ENCODE results near the gene KIAA0753. TPM values are rescaled to one million over a fixed set of nuclear protein-coding genes. Genes with fewer than 3 reads are reported as not detected.
A peak's percentile ranks its signal among the peaks of the same experiment; 100 is the strongest.

The KIAA0753 gene
- total RNA-seq = 5.1 TPM
- long read RNA-seq = 0 reads

GRCh38 chr17:6640536-6641246 is at the start of gene KIAA0753, which contains the start of gene TXNDC17:
Gene KIAA0753, minus strand, starts transcription at chr17:6640711. Its CDS starts 5,608 bp downstream, at chr17:6635103.
Gene TXNDC17, plus strand, starts transcription at chr17:6641060. Its CDS starts 23 bp downstream, at chr17:6641083.
- peak; percentile 98 for ATAC-seq
- intact Hi-C loops (cut with DNase I) = loop anchor here (1.0 kb wide), 1 partner anchor 11 kb away; the partner anchor contains the start of genes C17orf100 and MED31
- DNase-seq (ENCODE audit: missing footprints) = peak; percentile 96

GRCh38 chr17:6688944-6689343 is 48.4 kb upstream of the KIAA0753 start:
- no peak for ATAC-seq
- DNase-seq (ENCODE audit: missing footprints) = no peak
- intact Hi-C loops (cut with DNase I) = no loop called here

GRCh38 chr17:6686026-6686425 is 45.5 kb upstream of the KIAA0753 start:
- intact Hi-C loops (cut with DNase I) = no loop called here
- ATAC-seq (no peak), DNase-seq (ENCODE audit: missing footprints) (no peak)

GRCh38 chr17:6684881-6685767 is 44.6 kb upstream of the KIAA0753 start:
- intact Hi-C loops (cut with DNase I) = no loop called here
- DNase-seq (ENCODE audit: missing footprints) (no peak), ATAC-seq (no peak)

- no peak for DNase-seq (ENCODE audit: missing footprints)
- ATAC-seq = no peak
- intact Hi-C loops (cut with DNase I) = no loop called here
Observed at GRCh38 chr17:6684460-6684783, 43.9 kb upstream of the KIAA0753 start.

- DNase-seq (ENCODE audit: missing footprints) (no peak), ATAC-seq (no peak)
- intact Hi-C loops (cut with DNase I) = no loop called here
Observed at GRCh38 chr17:6683730-6684459, 43.4 kb upstream of the KIAA0753 start.

GRCh38 chr17:6683081-6683684 is 42.7 kb upstream of the KIAA0753 start:
- intact Hi-C loops (cut with DNase I) = no loop called here
- no peak for DNase-seq (ENCODE audit: missing footprints)
- no peak for ATAC-seq

- intact Hi-C loops (cut with DNase I) = no loop called here
- ATAC-seq (no peak), DNase-seq (ENCODE audit: missing footprints) (no peak)
Observed at GRCh38 chr17:6682339-6682738, 41.8 kb upstream of the KIAA0753 start.

- DNase-seq (ENCODE audit: missing footprints) (no peak), ATAC-seq (no peak)
- intact Hi-C loops (cut with DNase I) = no loop called here
Observed at GRCh38 chr17:6681671-6682070, 41.2 kb upstream of the KIAA0753 start.

GRCh38 chr17:6681176-6681575 is 40.7 kb upstream of the KIAA0753 start:
- ATAC-seq = no peak
- intact Hi-C loops (cut with DNase I) = no loop called here

GRCh38 chr17:6679241-6679640 is 38.7 kb upstream of the KIAA0753 start:
- DNase-seq (ENCODE audit: missing footprints) = no peak
- no peak for ATAC-seq
- intact Hi-C loops (cut with DNase I) = no loop called here

More at GRCh38 chr17:6681176-6681575, 40.7 kb upstream of the KIAA0753 start:
- DNase-seq (ENCODE audit: missing footprints) = no peak

- no peak for DNase-seq (ENCODE audit: missing footprints)
- intact Hi-C loops (cut with DNase I) = no loop called here
- no peak for ATAC-seq
Observed at GRCh38 chr17:6677946-6678345, 37.4 kb upstream of the KIAA0753 start.

GRCh38 chr17:6677158-6677831 is 36.8 kb upstream of the KIAA0753 start:
- ATAC-seq = no peak
- intact Hi-C loops (cut with DNase I) = no loop called here
- no peak for DNase-seq (ENCODE audit: missing footprints)

GRCh38 chr17:6676802-6677157 is 36.3 kb upstream of the KIAA0753 start:
- DNase-seq (ENCODE audit: missing footprints) = no peak
- no peak for ATAC-seq
- intact Hi-C loops (cut with DNase I) = no loop called here

GRCh38 chr17:6675201-6675825 is 34.8 kb upstream of the KIAA0753 start:
- ATAC-seq (no peak), DNase-seq (ENCODE audit: missing footprints) (no peak)
- intact Hi-C loops (cut with DNase I) = no loop called here

- ATAC-seq (no peak), DNase-seq (ENCODE audit: missing footprints) (no peak)
- intact Hi-C loops (cut with DNase I) = no loop called here
Observed at GRCh38 chr17:6674586-6674985, 34.1 kb upstream of the KIAA0753 start.

GRCh38 chr17:6671431-6671830 is 30.9 kb upstream of the KIAA0753 start:
- DNase-seq (ENCODE audit: missing footprints) = no peak
- intact Hi-C loops (cut with DNase I) = no loop called here
- ATAC-seq = no peak

- intact Hi-C loops (cut with DNase I) = no loop called here
- ATAC-seq (no peak), DNase-seq (ENCODE audit: missing footprints) (no peak)
Observed at GRCh38 chr17:6670999-6671398, 30.5 kb upstream of the KIAA0753 start.

All from Right ventricle myocardium inferior (tissue), 1 donor.